ENCODE results near the gene FAM20C.

- TF ChIP-seq, protein P1, sequence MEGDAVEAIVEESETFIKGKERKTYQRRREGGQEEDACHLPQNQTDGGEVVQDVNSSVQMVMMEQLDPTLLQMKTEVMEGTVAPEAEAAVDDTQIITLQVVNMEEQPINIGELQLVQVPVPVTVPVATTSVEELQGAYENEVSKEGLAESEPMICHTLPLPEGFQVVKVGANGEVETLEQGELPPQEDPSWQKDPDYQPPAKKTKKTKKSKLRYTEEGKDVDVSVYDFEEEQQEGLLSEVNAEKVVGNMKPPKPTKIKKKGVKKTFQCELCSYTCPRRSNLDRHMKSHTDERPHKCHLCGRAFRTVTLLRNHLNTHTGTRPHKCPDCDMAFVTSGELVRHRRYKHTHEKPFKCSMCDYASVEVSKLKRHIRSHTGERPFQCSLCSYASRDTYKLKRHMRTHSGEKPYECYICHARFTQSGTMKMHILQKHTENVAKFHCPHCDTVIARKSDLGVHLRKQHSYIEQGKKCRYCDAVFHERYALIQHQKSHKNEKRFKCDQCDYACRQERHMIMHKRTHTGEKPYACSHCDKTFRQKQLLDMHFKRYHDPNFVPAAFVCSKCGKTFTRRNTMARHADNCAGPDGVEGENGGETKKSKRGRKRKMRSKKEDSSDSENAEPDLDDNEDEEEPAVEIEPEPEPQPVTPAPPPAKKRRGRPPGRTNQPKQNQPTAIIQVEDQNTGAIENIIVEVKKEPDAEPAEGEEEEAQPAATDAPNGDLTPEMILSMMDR (IDR thresholded peaks at IDR 0.05), result no peak
- TF ChIP-seq POLR2A (IDR thresholded peaks at IDR 0.05), result no peak
These were observed 111.1 kb downstream of the FAM20C start for GRCh38 chr7:303425-303824.
